ENCODE results near the gene AARS1. TPM values are rescaled to one million over a fixed set of nuclear protein-coding genes. Genes with fewer than 3 reads are reported as not detected.
"Not testable (repeated sequence)": the region's sequence is repeated elsewhere in the genome, so short reads cannot be mapped to it uniquely, and the experiment has no call there.

AARS1 gene
- total and polyA plus RNA-seq, 11 donors = 23.9 to 96.2 (median 63.2) TPM

DNA sequence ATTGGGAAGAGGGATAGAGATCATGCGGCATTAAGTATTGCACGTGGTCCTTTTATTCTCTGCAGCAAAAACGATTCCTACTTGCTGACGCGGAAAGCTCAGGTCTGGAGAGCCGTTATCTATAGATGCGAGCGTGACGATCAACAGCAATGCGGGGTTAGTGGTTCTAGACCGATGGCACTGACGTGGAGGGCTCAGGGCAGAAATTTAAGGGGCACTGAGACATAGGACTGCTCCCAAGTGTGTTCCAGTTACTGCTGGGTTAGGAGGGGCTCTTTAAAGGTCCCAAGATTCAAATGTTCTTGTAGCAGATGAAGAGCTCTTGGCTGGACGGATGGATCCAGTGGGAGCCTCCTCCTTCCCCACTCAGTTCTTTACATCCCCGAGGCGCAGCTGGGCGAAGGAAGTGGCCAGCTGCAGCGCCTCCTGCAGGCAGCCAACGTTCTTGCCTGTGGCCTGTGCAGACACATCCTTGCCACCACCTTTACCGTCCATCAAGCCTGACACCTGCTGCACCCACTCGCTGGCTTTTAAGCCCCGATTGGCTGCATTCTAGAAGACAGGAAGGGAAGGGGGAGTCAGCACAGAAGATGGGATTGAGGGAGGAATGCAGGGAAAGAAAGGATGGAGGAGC lies 36.8 kb downstream of the AARS1 start:
- H3K27me3 ChIP-seq = no peaks in the 10 kb centered on the region
- H3K9me3 ChIP-seq = no peaks in the 10 kb centered on the region
- no peak for DNase-seq
- peaks cover 0 to 33% (median 20%) of the 10 kb centered on the region in 12 donors for H3K4me1 ChIP-seq
- H3K4me3 ChIP-seq = no peak overlapping the region
- ATAC-seq = no peak
- TF ChIP-seq, protein P1, sequence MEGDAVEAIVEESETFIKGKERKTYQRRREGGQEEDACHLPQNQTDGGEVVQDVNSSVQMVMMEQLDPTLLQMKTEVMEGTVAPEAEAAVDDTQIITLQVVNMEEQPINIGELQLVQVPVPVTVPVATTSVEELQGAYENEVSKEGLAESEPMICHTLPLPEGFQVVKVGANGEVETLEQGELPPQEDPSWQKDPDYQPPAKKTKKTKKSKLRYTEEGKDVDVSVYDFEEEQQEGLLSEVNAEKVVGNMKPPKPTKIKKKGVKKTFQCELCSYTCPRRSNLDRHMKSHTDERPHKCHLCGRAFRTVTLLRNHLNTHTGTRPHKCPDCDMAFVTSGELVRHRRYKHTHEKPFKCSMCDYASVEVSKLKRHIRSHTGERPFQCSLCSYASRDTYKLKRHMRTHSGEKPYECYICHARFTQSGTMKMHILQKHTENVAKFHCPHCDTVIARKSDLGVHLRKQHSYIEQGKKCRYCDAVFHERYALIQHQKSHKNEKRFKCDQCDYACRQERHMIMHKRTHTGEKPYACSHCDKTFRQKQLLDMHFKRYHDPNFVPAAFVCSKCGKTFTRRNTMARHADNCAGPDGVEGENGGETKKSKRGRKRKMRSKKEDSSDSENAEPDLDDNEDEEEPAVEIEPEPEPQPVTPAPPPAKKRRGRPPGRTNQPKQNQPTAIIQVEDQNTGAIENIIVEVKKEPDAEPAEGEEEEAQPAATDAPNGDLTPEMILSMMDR (IDR thresholded peaks at IDR 0.05) = peak in 5 of 12 donors; percentile 12 to 36 (median 20)
- no peak for TF ChIP-seq POLR2A (IDR thresholded peaks at IDR 0.05)
- WGBS, 4 donors = 77 to 85% (median 84%) methylated on average over 21 of the region's 21 CpGs
- H3K27ac ChIP-seq = peak overlapping the region in 4 of 12 donors; percentile 81 to 91 (median 87)
- intact Hi-C loops (cut with DNase I) = no loop called here
- peaks cover 0 to 83% (median 57%) of the 10 kb centered on the region in 9 donors for H3K36me3 ChIP-seq

DNA sequence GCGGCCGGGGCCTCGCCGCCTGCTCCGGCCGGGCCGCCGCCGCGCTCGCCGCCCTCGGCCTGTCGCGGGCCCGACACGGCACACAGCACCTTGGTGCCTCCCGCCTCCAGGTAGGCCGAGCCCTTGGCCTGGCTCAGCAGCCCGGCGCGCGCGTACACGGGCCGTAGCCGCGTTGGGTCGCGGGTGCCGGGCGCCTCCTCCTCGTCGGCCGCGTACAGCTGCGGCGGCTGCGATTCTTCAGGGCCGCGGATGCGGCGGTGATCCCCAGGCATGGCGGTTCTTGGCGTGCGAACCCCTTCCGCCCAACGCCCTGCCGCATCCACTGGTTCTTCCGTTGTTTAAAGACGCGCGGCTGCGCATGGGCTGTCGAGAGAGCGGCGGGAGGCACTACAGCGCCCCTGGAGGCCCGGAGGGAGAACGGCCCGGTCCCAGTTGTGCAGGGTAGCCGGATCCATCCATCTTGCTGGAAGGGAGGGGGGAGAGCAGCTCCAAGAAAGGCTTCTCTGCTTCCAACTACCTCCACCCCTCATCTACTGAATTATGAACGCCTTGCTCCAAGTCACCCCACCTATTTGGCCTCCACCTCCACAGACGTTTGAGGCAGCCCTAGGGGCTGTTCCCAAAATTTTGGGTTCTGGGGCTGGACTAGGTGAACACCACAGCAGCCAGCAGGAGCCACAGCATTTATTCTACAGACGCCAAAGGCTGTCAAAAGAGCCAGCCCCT lies 37.5 kb downstream of the AARS1 start, which contains the start of gene EXOSC6:
Gene EXOSC6, minus strand, starts transcription at position 312 of the 726 bp plus-strand sequence. Its CDS starts 40 bp downstream, at position 272.
- Histone ChIP-seq H3K9me3 (no peaks in the 10 kb centered on the region), H3K4me1 (peaks cover 0 to 27% (median 20%) of the 10 kb centered on the region in 12 donors), H3K36me3 (peaks cover 0 to 76% (median 51%) of the 10 kb centered on the region in 9 donors), H3K4me3 (peak within 1 kb of the TSS; percentile 64 to 98 (median 82)), H3K27ac (peak within 1 kb of the TSS; percentile 7 to 93 (median 86)), H3K27me3 (no peaks in the 10 kb centered on the region)
- ATAC-seq (peak; percentile 96 to 99 (median 98)), DNase-seq (peak; percentile 90 to 96 (median 94))
- 2 to 8% (median 5%) methylated on average over 18 to 65 of the region's 65 CpGs for WGBS, 4 donors
- TF ChIP-seq, protein P1 (IDR thresholded peaks at IDR 0.05) = peak; percentile 82 to 98 (median 94)
- peak in 1 of 2 donors; percentile 68 for TF ChIP-seq POLR2A (IDR thresholded peaks at IDR 0.05)
- intact Hi-C loops (cut with DNase I) = no loop called here

DNA sequence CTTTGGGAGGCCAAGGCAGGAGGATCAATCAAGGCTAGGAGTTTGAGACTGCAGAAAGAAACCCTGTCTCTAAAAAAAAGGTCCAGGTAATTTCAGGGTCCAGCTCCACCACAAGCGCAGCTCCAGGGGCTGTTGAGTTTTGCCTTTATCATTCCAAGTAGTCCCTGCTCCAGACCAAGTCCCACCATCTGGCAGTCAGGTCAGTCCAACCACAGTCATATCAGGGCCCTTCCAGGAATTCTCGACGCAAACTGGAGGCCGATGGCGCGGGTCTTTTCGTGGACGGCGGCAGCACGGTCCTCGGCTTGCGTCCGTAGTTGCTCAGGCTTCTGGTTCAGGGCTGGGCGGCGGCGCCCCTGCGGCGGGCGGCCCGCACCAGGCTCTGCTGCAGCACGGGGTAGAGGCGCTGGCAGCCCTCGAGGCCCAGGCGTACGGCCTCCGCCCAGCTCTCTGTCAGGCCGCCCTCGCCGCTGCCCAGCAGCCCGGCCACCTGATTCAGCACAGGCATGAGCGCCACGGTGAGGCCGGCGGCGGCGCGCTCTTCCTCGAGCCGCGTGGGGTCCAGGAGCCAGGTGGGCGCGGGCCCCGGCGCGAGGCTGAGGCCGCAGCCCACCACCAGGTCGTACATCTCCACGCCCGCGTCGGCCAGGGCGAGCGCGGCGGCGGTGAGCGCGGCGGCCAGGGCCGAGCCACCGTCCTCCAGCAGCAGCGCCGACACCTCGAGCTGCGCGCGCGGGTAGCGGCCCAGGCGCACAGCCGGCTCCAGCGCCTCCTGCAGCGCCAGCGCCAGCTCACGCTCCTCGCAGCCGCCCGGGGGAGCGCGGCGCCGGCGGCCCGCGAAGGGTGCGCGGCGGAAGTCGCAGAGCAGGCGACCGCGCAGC lies 38.3 kb downstream of the AARS1 start:
- TF ChIP-seq, protein P1 (IDR thresholded peaks at IDR 0.05) = peak in 1 of 12 donors; percentile 8
- no peak for TF ChIP-seq POLR2A (IDR thresholded peaks at IDR 0.05)
- intact Hi-C loops (cut with DNase I) = no loop called here
- Histone ChIP-seq H3K27ac (peak overlapping the region; percentile 7 to 93 (median 84)), H3K9me3 (no peaks in the 10 kb centered on the region), H3K4me3 (peak overlapping the region; percentile 64 to 98 (median 82)), H3K36me3 (peaks cover 0 to 68% (median 44%) of the 10 kb centered on the region in 9 donors), H3K4me1 (peaks cover 0 to 27% (median 20%) of the 10 kb centered on the region in 12 donors), H3K27me3 (no peaks in the 10 kb centered on the region)
- ATAC-seq (peak in 3 of 4 donors; percentile 43 to 62 (median 61)), DNase-seq (peak in 3 of 5 donors; percentile 22 to 68 (median 46))
- 1 to 4% (median 2%) methylated on average over 17 to 92 of the region's 92 CpGs for WGBS, 4 donors

DNA sequence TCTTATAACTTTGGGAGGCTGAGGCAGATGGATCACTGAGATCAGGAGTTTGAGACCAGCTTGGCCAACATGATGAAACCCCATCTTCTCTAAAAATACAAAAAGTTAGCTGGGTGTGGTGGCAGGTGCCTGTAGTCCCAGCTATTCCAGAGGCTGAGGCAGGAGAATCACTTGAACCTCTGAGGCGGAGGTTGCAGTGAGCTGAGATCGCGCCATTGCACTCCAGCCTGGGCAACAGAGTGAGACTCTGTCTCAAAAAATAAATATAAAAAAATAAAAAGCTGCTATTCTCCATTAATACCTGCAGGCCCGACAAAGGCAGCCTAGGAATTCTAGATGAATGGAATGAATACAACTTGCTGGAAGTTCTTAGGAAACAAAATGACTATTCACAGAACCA lies 39.6 kb downstream of the AARS1 start:
- DNase-seq; ATAC-seq; intact Hi-C loops (cut with DNase I); H3K27me3 ChIP-seq; H3K27ac ChIP-seq; H3K9me3 ChIP-seq: not testable (repeated sequence)
- H3K4me3 ChIP-seq = peak overlapping the region in 4 of 12 donors; percentile 81 to 88 (median 86)
- peaks cover 0 to 56% (median 31%) of the 10 kb centered on the region in 9 donors for H3K36me3 ChIP-seq
- H3K4me1 ChIP-seq = peaks cover 0 to 27% (median 20%) of the 10 kb centered on the region in 12 donors
- 83 to 92% (median 86%) methylated on average over 4 of the region's 4 CpGs for WGBS, 4 donors

DNA sequence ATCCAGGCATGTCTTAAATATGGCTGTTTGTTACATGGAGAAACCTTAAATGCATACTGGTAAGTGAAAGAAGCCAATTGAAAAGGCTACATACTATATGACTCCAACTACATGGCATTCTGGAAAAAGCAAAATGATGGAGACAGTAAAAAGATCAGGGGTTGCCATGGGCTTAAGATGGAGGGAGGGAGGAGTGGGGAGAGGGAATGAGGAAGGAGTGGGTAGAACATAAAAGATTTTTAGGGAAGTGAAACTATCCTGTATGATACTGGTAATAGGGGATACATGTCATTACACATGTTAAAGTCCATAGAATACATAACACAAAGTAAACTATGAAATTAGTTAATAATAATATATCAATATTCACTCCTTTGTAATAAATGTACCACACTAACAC lies 50.5 kb downstream of the AARS1 start:
- intact Hi-C loops (cut with DNase I); H3K4me3 ChIP-seq; DNase-seq; H3K9me3 ChIP-seq; H3K27me3 ChIP-seq; ATAC-seq; H3K27ac ChIP-seq; H3K4me1 ChIP-seq: not testable (repeated sequence)
- peaks cover 0 to 70% (median 30%) of the 10 kb centered on the region in 9 donors for H3K36me3 ChIP-seq

DNA sequence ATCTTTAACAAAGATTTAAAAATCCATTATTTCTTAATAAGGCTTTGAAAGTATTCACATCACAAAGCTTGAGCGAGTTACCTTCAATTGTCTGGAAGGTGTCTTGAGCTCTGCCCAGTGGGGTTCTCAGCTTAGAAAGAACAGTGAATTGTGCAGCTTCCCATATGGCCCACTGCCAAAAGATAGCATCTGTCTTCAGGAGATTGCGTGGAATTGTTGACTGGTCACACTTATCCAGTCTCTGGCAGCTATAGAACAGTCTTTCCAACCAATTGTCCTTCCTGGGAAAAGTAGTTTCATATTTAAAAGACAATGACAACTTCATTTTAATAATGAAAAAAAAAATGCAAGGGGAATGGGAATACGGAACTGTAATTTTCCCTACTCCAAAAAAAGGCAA lies 57.5 kb downstream of the AARS1 start:
- WGBS, 4 donors = 50 to 67% (median 60%) methylated on average over 2 to 3 of the region's 3 CpGs
- ATAC-seq; H3K4me3 ChIP-seq; H3K9me3 ChIP-seq; H3K27me3 ChIP-seq; intact Hi-C loops (cut with DNase I); H3K4me1 ChIP-seq; H3K27ac ChIP-seq: not testable (repeated sequence)
- peaks cover 0 to 89% (median 46%) of the 10 kb centered on the region in 9 donors for H3K36me3 ChIP-seq
- DNase-seq = peak in 1 of 5 donors; percentile 25

DNA sequence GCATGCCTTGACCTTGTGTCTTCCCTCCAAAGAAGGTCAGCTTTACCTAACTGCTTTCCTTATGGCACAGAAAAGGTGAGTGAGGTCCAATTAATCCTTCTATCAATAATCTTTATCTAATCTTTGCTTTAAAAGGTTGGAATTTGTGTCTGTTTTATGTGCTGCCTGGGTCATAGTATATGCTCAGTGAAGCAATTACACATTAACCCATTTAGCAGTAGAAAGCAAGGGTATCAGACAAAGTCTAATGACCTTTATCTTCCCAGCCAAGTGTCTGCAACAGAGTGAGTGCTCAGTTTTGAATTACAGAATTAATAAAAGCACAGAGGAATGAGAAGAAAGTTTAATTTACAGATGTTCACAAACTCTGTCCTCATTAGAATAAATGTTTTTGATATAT lies 63.3 kb downstream of the AARS1 start:
- DNase-seq; H3K4me3 ChIP-seq; intact Hi-C loops (cut with DNase I); H3K27ac ChIP-seq; H3K27me3 ChIP-seq; ATAC-seq; H3K4me1 ChIP-seq; H3K9me3 ChIP-seq: not testable (repeated sequence)
- H3K36me3 ChIP-seq = peaks cover 0 to 67% (median 30%) of the 10 kb centered on the region in 9 donors
